ENCODE results near the gene ZNF85.
"Not testable (repeated sequence)": the region's sequence is repeated elsewhere in the genome, so short reads cannot be mapped to it uniquely, and the experiment has no call there.

Gene ZNF85

GRCh38 chr19:20926796-20927195, 3.7 kb downstream of the ZNF85 start:
- H3K4me1 ChIP-seq (ENCODE audit: control insufficient read depth in 2 of 2, insufficient read depth in 1 of 2, low read depth in 1 of 2, low read length in 2 of 2) = no peaks in the 10 kb centered on the region
- H4K8ac ChIP-seq (ENCODE audit: low read depth, low read length) = no peak overlapping the region
- H3K18ac ChIP-seq (ENCODE audit: low read length) = no peak overlapping the region
- no peaks in the 10 kb centered on the region for H3K27me3 ChIP-seq (ENCODE audit: control insufficient read depth in 3 of 3, insufficient read depth in 3 of 3, low read depth in 1 of 3, low read length in 3 of 3)
- no peak overlapping the region for H2AFZ ChIP-seq (ENCODE audit: low read length)
- H2BK120ac ChIP-seq (ENCODE audit: low read depth, low read length) = no peak overlapping the region
- WGBS, 2 donors (ENCODE audit: extremely low coverage in 2 of 2, insufficient read length in 2 of 2, insufficient replicate concordance in 1 of 2) = no CpG with 5 or more reads among the region's 1 CpG
- H2BK12ac ChIP-seq (ENCODE audit: low read length) = no peak overlapping the region
- H3K4me2 ChIP-seq (ENCODE audit: insufficient read depth, low read length, poor library complexity, severe bottlenecking) = no peak overlapping the region
- no peak overlapping the region for H3K9ac ChIP-seq (ENCODE audit: low read depth, low read length, poor library complexity)
- no peak overlapping the region for H2AK5ac ChIP-seq (ENCODE audit: low read depth, low read length)
- H3K9me3 ChIP-seq (replicated peaks in 1 of 2; ENCODE audit: control insufficient read depth in 2 of 2, insufficient read depth in 1 of 2, low read depth in 1 of 2, low read length in 2 of 2) = peaks cover 0 to 72% of the 10 kb centered on the region in 2 donors
- H3K4me3 ChIP-seq (ENCODE audit: low read length in 2 of 2) = no peak overlapping the region
- H3K36me3 ChIP-seq (replicated peaks in 1 of 2; ENCODE audit: control insufficient read depth in 2 of 2, insufficient read depth in 2 of 2, low read length in 2 of 2) = peaks cover 5 to 69% of the 10 kb centered on the region in 2 donors
- H4K91ac ChIP-seq (ENCODE audit: low read depth, low read length, poor library complexity) = no peak overlapping the region
- no peak for DNase-seq (ENCODE audit: low spot score)
- H3K27ac ChIP-seq (replicated peaks; ENCODE audit: low read length) = no peak overlapping the region
- H3K14ac ChIP-seq (ENCODE audit: low read length) = no peak overlapping the region
- no peak overlapping the region for H3K4ac ChIP-seq (ENCODE audit: low read length)
- no peak overlapping the region for H2BK5ac ChIP-seq (ENCODE audit: low read length)
- H3K79me1 ChIP-seq (ENCODE audit: low read depth, low read length) = peaks cover 2% of the 10 kb centered on the region
- no peak overlapping the region for H2BK15ac ChIP-seq (ENCODE audit: low read length)
- no peak overlapping the region for H3K23ac ChIP-seq (ENCODE audit: low read depth, low read length, poor library complexity)

GRCh38 chr19:20928371-20928770, 5.3 kb downstream of the ZNF85 start:
- Histone ChIP-seq H3K4ac (ENCODE audit: low read length) (no peak overlapping the region), H3K18ac (ENCODE audit: low read length) (no peak overlapping the region), H4K91ac (ENCODE audit: low read depth, low read length, poor library complexity) (no peak overlapping the region), H3K9ac (ENCODE audit: low read depth, low read length, poor library complexity) (no peak overlapping the region), H2BK120ac (ENCODE audit: low read depth, low read length) (no peak overlapping the region), H3K79me1 (ENCODE audit: low read depth, low read length) (peaks cover 2% of the 10 kb centered on the region), H2BK12ac (ENCODE audit: low read length) (no peak overlapping the region), H2AK5ac (ENCODE audit: low read depth, low read length) (no peak overlapping the region), H2BK15ac (ENCODE audit: low read length) (no peak overlapping the region), H3K14ac (ENCODE audit: low read length) (no peak overlapping the region), H3K36me3 (replicated peaks in 1 of 2; ENCODE audit: control insufficient read depth in 2 of 2, insufficient read depth in 2 of 2, low read length in 2 of 2) (peaks cover 7 to 82% of the 10 kb centered on the region in 2 donors), H2BK5ac (ENCODE audit: low read length) (no peak overlapping the region), H3K27me3 (ENCODE audit: control insufficient read depth in 3 of 3, insufficient read depth in 3 of 3, low read depth in 1 of 3, low read length in 3 of 3) (no peaks in the 10 kb centered on the region), H3K4me3 (ENCODE audit: low read length in 2 of 2) (no peak overlapping the region), H3K4me2 (ENCODE audit: insufficient read depth, low read length, poor library complexity, severe bottlenecking) (no peak overlapping the region), H3K4me1 (ENCODE audit: control insufficient read depth in 2 of 2, insufficient read depth in 1 of 2, low read depth in 1 of 2, low read length in 2 of 2) (no peaks in the 10 kb centered on the region), H4K8ac (ENCODE audit: low read depth, low read length) (no peak overlapping the region), H3K23ac (ENCODE audit: low read depth, low read length, poor library complexity) (no peak overlapping the region), H3K9me3 (replicated peaks in 1 of 2; ENCODE audit: control insufficient read depth in 2 of 2, insufficient read depth in 1 of 2, low read depth in 1 of 2, low read length in 2 of 2) (peaks cover 0 to 87% of the 10 kb centered on the region in 2 donors), H3K27ac (replicated peaks; ENCODE audit: low read length) (no peak overlapping the region), H2AFZ (ENCODE audit: low read length) (no peak overlapping the region)
- no CpG with 5 or more reads among the region's 1 CpG for WGBS, 2 donors (ENCODE audit: extremely low coverage in 2 of 2, insufficient read length in 2 of 2, insufficient replicate concordance in 1 of 2)
- no peak for DNase-seq (ENCODE audit: low spot score)

- not testable (repeated sequence) for H2BK5ac ChIP-seq (ENCODE audit: low read length); H3K9ac ChIP-seq (ENCODE audit: low read depth, low read length, poor library complexity); H3K4ac ChIP-seq (ENCODE audit: low read length); H3K14ac ChIP-seq (ENCODE audit: low read length); H4K91ac ChIP-seq (ENCODE audit: low read depth, low read length, poor library complexity); H2BK120ac ChIP-seq (ENCODE audit: low read depth, low read length); H3K18ac ChIP-seq (ENCODE audit: low read length); H2BK15ac ChIP-seq (ENCODE audit: low read length); H2AFZ ChIP-seq (ENCODE audit: low read length); H3K4me1 ChIP-seq (ENCODE audit: control insufficient read depth in 2 of 2, insufficient read depth in 1 of 2, low read depth in 1 of 2, low read length in 2 of 2); H3K23ac ChIP-seq (ENCODE audit: low read depth, low read length, poor library complexity); H3K27me3 ChIP-seq (ENCODE audit: control insufficient read depth in 3 of 3, insufficient read depth in 3 of 3, low read depth in 1 of 3, low read length in 3 of 3); H3K27ac ChIP-seq (replicated peaks; ENCODE audit: low read length); DNase-seq (ENCODE audit: low spot score); H4K8ac ChIP-seq (ENCODE audit: low read depth, low read length); H2AK5ac ChIP-seq (ENCODE audit: low read depth, low read length); H3K79me1 ChIP-seq (ENCODE audit: low read depth, low read length); H3K4me2 ChIP-seq (ENCODE audit: insufficient read depth, low read length, poor library complexity, severe bottlenecking); H3K4me3 ChIP-seq (ENCODE audit: low read length in 2 of 2); H2BK12ac ChIP-seq (ENCODE audit: low read length)
- no CpG with 5 or more reads among the region's 5 CpGs for WGBS, 2 donors (ENCODE audit: extremely low coverage in 2 of 2, insufficient read length in 2 of 2, insufficient replicate concordance in 1 of 2)
- Histone ChIP-seq H3K9me3 (replicated peaks in 1 of 2; ENCODE audit: control insufficient read depth in 2 of 2, insufficient read depth in 1 of 2, low read depth in 1 of 2, low read length in 2 of 2) (peaks cover 3 to 94% of the 10 kb centered on the region in 2 donors), H3K36me3 (replicated peaks in 1 of 2; ENCODE audit: control insufficient read depth in 2 of 2, insufficient read depth in 2 of 2, low read length in 2 of 2) (peaks cover 14 to 97% of the 10 kb centered on the region in 2 donors)
These were observed 13.4 kb downstream of the ZNF85 start for GRCh38 chr19:20936322-20936947.

GRCh38 chr19:20952561-20953095, 29.6 kb downstream of the ZNF85 start:
- not testable (repeated sequence) for H4K8ac ChIP-seq (ENCODE audit: low read depth, low read length)

More at GRCh38 chr19:20952561-20953095, 29.6 kb downstream of the ZNF85 start:
- H3K4me1 ChIP-seq (ENCODE audit: control insufficient read depth in 2 of 2, insufficient read depth in 1 of 2, low read depth in 1 of 2, low read length in 2 of 2); H2BK15ac ChIP-seq (ENCODE audit: low read length); H3K14ac ChIP-seq (ENCODE audit: low read length); H4K91ac ChIP-seq (ENCODE audit: low read depth, low read length, poor library complexity); H2BK5ac ChIP-seq (ENCODE audit: low read length); H3K27me3 ChIP-seq (ENCODE audit: control insufficient read depth in 3 of 3, insufficient read depth in 3 of 3, low read depth in 1 of 3, low read length in 3 of 3); H3K23ac ChIP-seq (ENCODE audit: low read depth, low read length, poor library complexity); H3K9ac ChIP-seq (ENCODE audit: low read depth, low read length, poor library complexity); H2AK5ac ChIP-seq (ENCODE audit: low read depth, low read length); H3K4me2 ChIP-seq (ENCODE audit: insufficient read depth, low read length, poor library complexity, severe bottlenecking); H3K4me3 ChIP-seq (ENCODE audit: low read length in 2 of 2); H2AFZ ChIP-seq (ENCODE audit: low read length); H3K79me1 ChIP-seq (ENCODE audit: low read depth, low read length); H2BK12ac ChIP-seq (ENCODE audit: low read length); H3K18ac ChIP-seq (ENCODE audit: low read length); DNase-seq (ENCODE audit: low spot score); H2BK120ac ChIP-seq (ENCODE audit: low read depth, low read length); H3K4ac ChIP-seq (ENCODE audit: low read length); H3K27ac ChIP-seq (replicated peaks; ENCODE audit: low read length): not testable (repeated sequence)
- peaks cover 0 to 30% of the 10 kb centered on the region in 2 donors for H3K36me3 ChIP-seq (replicated peaks in 1 of 2; ENCODE audit: control insufficient read depth in 2 of 2, insufficient read depth in 2 of 2, low read length in 2 of 2)
- WGBS, 2 donors (ENCODE audit: extremely low coverage in 2 of 2, insufficient read length in 2 of 2, insufficient replicate concordance in 1 of 2) = no CpG with 5 or more reads among the region's 41 CpGs
- H3K9me3 ChIP-seq (replicated peaks in 1 of 2; ENCODE audit: control insufficient read depth in 2 of 2, insufficient read depth in 1 of 2, low read depth in 1 of 2, low read length in 2 of 2) = peaks cover 2 to 42% of the 10 kb centered on the region in 2 donors
